DMS153 (cell line): Measurements from ENCODE around the gene GGNBP2.

Experiments used
- DNase-seq: peaks from one replicate; lab custom pipeline; 2025; lab: John Stamatoyannopoulos, UW

GGNBP2 gene

GRCh38 chr17:36523113-36523512 lies 21.6 kb upstream of the GGNBP2 start:
- no peak for DNase-seq

DNA sequence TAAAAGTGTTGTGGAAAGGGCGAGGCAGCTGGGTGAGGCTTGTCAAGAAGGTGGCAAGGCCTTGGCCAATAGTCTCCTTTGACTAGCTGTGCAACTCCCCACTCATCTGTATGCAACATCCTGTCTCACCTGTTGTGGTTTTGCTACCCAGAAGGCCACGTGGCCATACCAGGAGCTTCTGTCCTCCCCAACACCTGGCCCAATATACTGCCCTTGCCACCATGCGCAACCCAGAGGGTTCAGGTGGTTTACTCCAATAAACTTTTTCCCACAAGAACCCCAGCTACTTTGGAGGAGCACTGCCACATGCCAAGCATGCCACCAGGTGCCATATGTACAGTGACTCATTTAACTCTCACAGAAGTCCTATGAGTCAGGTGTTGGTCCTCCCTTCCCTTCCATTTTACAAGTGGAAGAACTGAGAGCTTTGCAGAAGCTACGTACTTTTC lies 20.3 kb upstream of the GGNBP2 start:
- DNase-seq: no peak

- DNase-seq: no peak
Observed at GRCh38 chr17:36525113-36525512, 19.6 kb upstream of the GGNBP2 start.

DNA sequence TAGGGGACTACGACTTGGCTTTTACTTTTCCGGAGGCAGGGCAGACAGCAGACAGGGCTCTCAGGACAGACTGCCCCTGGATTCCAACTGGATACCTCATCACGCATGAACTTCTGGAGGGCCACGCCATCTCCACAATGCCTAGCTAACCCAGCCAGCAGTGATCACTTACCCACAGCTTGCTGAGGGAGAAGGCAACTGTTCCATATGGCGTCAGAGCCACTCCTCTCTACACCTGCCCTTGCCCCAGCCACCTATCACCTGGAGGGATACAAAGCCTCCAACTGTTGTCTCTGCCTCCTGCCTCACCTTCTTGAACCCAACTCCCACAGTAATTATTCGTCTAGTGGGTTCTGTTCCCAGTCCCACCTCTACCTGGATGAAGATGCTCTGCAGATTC lies 18.8 kb upstream of the GGNBP2 start:
- no peak for DNase-seq

DNA sequence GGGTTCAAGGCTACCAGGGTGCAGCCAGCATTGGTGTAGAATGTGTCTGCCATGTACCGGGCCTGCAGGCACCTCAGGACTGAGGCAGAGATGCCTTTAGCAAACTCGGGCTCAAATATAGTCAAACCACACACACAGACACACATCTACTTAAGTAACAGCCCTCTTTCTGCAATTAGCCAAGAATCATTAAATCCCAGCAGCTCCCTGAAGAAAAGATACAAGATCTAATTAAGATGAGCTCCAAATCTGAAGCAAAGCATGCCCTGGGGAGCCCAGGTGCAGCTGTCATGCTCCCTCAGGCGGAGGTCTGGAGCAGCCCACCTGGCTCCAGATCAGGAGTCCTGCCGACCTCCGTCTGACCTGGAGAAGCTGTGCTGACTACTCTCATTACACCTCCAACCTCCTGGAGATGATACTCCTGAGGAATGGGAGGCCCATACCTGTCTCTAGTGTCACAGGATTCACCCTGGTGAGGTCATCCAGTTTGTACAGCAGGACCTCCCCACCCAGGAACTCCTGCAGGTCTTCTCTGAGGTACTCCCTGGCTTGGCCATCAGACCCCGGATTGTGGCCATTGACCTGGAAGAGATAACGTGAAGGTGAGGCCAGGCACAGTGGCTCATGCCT lies 17.0 kb upstream of the GGNBP2 start:
- no peak for DNase-seq

DNA sequence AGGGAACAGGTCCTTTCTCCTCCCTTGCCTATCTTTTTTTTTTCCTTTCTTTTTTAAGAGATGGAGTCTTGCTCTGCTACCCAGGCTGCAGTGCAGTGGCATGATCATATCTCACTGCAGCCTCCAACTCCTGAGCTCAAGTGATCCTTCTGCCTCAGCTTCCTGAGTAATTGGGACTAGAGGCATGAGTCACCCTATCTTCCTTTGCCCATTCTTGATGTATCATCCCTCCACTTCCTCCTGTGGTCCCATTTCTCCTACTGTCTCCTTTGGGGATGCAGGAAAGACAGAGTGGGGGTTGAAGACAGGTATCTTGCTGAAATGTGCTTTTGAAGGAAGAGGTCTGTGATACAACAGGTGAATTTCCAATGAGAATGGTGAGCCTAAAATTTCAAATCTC lies 15.6 kb upstream of the GGNBP2 start:
- no peak for DNase-seq

- no peak for DNase-seq
Observed at GRCh38 chr17:36532435-36532975, 12.2 kb upstream of the GGNBP2 start.

- peak; percentile 48 for DNase-seq
Observed at GRCh38 chr17:36533935-36534839, 10.5 kb upstream of the GGNBP2 start.

GRCh38 chr17:36534840-36535668 lies 9.7 kb upstream of the GGNBP2 start, which contains the start of the genes MYO19 and PIGW:
MYO19 (minus strand) TSS chr17:36534868; CDS start chr17:36532538, 2,330 bp downstream.
PIGW (plus strand) TSS chr17:36534987; CDS start chr17:36537102, 2,115 bp downstream.
- peak; percentile 84 for DNase-seq

DNA sequence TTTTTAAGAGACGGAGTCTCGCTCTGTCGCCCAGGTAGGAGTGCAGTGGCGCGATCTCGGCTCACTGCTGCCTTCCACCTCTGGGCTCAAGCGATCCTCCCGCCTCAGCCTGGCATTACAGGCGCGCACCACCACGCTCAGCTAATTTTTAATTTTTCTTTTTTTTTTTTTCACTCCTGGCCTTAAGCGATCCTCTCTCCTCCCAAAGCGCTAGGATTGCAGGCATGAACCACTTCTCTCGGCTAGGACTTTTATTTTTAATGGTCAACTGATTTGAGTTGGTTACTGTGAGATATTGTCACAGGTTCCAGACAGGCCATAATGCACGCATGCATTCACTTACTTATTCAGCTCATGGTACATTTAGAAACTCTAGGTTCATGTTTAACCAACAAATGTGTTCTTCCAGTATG lies 9.0 kb upstream of the GGNBP2 start:
- no peak for DNase-seq

- DNase-seq: no peak
Observed at GRCh38 chr17:36540696-36541095, 4.0 kb upstream of the GGNBP2 start.

DNA sequence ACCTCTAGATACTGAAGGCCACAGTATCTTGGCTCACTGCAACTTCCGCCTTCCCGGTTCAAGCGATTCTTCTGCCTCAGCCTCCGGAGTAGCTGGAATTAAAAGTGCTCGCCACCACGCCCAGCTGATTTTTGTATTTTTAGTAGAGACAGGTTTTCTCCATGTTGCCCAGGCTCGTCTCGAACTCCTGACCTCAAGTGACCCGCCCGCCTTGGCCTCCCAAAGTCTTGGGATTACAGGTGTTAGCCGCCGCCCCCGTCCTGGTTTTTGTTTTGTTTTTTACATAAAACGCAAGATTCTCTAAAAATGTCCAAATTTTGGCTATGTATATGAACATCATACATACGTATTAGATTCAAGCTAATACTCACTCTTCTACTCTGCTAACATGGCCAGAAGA lies 2.0 kb upstream of the GGNBP2 start:
- no peak for DNase-seq

DNA sequence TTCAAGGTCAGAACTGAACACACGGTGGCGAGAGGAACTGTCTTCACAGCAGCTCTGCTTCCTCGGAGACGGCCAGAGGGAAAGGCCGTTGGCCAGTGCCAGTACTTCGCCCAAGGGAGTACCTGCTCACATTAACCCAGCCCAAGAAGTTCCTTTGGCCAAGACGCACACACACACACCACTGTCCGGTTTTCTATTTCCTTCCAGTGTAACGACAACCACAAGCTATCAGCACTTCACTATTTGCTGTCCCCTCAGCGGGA lies 744 bp upstream of the GGNBP2 start:
- no peak for DNase-seq

GRCh38 chr17:36545077-36545464 lies 352 bp downstream of the GGNBP2 start:
- no peak for DNase-seq

DNA sequence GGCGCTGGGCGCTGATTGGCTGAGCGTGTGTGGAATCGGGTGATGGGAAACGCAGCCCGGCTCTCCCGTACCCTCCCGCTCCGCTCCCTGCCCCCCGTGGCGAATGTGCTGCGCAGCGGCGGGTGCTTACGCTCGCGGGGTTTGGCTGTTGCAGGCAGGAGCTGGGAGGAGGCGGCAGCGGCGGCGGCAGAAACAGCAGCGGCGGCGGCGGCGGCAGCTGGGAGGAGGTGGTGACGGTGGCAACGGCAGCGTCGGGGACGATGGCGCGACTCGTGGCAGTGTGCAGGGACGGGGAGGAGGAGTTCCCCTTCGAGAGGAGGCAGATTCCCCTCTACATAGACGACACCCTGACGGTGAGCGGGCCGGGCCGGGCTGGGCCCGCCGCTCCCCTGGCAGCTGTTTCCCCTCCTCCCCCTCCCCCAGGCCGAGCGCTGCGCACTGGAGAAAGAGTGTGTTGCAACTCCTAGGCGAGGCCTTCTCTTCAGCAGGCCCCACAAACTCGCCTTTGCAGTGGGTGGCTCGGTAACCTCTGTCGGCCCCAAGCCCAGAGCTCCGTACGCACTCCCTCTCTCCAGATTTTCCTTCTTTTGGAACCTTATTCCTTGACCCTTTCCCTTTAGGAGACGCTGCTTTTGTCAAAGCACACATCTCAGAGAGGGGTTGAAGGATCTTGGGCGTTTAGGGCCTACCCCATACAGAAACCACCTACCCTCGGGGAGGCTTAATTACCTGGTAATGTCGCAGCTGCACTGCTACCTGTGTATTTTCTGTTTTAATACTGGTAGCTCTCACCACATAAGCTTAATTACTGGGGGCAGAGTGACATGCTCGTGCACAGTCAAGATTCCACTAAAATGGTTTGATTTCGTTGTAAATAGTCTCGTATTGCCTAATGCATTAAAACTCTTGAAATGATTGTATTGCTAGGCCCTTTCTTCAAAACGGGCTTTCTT lies 1.0 kb downstream of the GGNBP2 start:
- DNase-seq: peak; percentile 92

- no peak for DNase-seq
Observed at GRCh38 chr17:36546418-36547093, 1.8 kb downstream of the GGNBP2 start.

- DNase-seq: no peak
Observed at GRCh38 chr17:36547776-36548175, 3.1 kb downstream of the GGNBP2 start.

GRCh38 chr17:36550491-36551417 lies 6.0 kb downstream of the GGNBP2 start:
- DNase-seq: no peak

DNA sequence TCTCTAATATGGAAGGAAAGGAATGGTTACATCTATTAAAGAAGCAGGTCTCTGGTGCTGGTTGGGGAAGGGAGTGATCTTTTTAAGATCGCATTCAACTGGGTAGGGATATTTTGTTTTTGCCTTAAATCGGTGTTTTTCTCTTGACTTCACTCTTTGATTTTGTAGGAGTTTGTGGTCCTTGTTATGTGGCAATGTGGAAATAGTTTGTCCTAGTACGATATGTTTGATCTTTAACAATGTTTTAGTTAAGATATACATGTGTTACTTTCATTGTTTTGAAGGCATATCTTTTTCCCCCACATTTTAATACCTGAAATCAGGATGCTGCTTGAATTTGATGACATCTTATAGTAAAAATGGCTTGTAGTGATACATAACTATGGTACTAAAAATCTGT lies 8.7 kb downstream of the GGNBP2 start:
- DNase-seq: no peak
